ENCODE measurements around the gene AHNAK. TPM values are rescaled to one million over a fixed set of nuclear protein-coding genes. Genes with fewer than 3 reads are reported as not detected.
"Not testable (repeated sequence)": the region's sequence is repeated elsewhere in the genome, so short reads cannot be mapped to it uniquely, and the experiment has no call there.

The AHNAK gene
- polyA plus RNA-seq, 1 experiment = 231 TPM

DNA sequence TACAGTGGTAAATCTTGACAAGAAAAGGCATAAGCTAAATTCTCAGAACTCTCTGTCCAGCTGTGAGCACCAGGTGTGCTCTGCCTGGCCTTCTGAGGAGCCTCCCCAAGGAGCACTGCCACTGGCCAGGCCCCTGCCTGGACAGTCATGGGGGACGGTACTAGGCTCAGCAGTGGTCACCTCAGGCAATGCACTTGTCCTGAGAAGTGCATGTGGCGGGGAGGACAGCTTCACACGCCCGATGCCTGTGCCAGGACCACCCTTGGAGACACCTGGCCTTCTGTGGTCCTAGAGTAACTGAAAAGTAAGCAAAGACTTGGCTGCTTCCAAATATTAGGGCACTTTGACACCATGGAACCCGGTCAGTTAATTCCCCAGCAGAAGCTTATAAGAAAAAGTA lies 156.4 kb downstream of the AHNAK start:
- peaks cover 8% of the 10 kb centered on the region for H3K27me3 ChIP-seq (ENCODE audit: control insufficient read depth, insufficient read depth, low read length)
- ChIA-PET CTCF (interaction anchor here (0.5 to 4.2 kb wide), 6 partner anchors 8 to 170 kb away, joined by 3 to 38 read pairs (median 6); no protein-coding TSS in a partner anchor), POLR2A (no interaction called here)
- H3K27ac ChIP-seq (ENCODE audit: low read depth, low read length) = no peak overlapping the region
- no peak for DNase-seq (ENCODE audit: low read depth, low spot score)
- H3K4me3 ChIP-seq (ENCODE audit: low read depth, low read length) = no peak overlapping the region
- no peaks in the 10 kb centered on the region for H3K9me3 ChIP-seq (ENCODE audit: control insufficient read depth, insufficient read depth, low read length)
- TF ChIP-seq, protein P1, sequence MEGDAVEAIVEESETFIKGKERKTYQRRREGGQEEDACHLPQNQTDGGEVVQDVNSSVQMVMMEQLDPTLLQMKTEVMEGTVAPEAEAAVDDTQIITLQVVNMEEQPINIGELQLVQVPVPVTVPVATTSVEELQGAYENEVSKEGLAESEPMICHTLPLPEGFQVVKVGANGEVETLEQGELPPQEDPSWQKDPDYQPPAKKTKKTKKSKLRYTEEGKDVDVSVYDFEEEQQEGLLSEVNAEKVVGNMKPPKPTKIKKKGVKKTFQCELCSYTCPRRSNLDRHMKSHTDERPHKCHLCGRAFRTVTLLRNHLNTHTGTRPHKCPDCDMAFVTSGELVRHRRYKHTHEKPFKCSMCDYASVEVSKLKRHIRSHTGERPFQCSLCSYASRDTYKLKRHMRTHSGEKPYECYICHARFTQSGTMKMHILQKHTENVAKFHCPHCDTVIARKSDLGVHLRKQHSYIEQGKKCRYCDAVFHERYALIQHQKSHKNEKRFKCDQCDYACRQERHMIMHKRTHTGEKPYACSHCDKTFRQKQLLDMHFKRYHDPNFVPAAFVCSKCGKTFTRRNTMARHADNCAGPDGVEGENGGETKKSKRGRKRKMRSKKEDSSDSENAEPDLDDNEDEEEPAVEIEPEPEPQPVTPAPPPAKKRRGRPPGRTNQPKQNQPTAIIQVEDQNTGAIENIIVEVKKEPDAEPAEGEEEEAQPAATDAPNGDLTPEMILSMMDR (IDR thresholded peaks at IDR 0.05; ENCODE audit: low read depth, low read length) = no peak

DNA sequence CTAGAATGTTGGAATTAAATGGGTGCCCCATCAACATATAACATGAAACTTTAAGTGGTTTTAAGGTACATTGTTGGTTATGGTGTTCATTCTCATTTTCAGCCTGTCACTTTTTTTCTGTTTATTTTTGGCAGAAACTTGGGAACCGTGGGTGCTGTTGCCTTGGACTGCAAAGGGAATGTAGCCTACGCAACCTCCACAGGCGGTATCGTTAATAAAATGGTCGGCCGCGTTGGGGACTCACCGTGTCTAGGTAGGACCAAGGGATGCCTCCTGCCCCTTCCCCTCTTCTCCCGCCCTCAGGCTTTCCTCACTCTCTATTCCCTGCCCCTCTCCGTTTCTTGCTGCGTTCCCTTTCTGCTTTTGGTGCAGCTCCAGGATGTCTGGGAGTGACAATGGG lies 157.6 kb downstream of the AHNAK start:
- Histone ChIP-seq H3K27ac (ENCODE audit: low read depth, low read length) (no peak overlapping the region), H3K27me3 (ENCODE audit: control insufficient read depth, insufficient read depth, low read length) (peaks cover 8% of the 10 kb centered on the region), H3K9me3 (ENCODE audit: control insufficient read depth, insufficient read depth, low read length) (no peaks in the 10 kb centered on the region), H3K4me3 (ENCODE audit: low read depth, low read length) (no peak overlapping the region)
- ChIA-PET CTCF (interaction anchor here (2.5 to 4.2 kb wide), 2 partner anchors 154 to 172 kb away, joined by 18 to 38 read pairs; no protein-coding TSS in a partner anchor), POLR2A (interaction anchor here (0.6 kb wide), 1 partner anchor 166 kb away, joined by 3 read pairs; no protein-coding TSS in a partner anchor)
- no peak for DNase-seq (ENCODE audit: low read depth, low spot score)
- TF ChIP-seq, protein P1 (IDR thresholded peaks at IDR 0.05; ENCODE audit: low read depth, low read length) = no peak

GRCh38 chr11:62387381-62387780 lies 159.2 kb downstream of the AHNAK start:
- POLR2A ChIA-PET = no interaction called here
- DNase-seq (ENCODE audit: low read depth, low spot score) = no peak
- CTCF ChIA-PET = interaction anchor here (1.6 kb wide), 1 partner anchor 156 kb away, joined by 3 read pairs; no protein-coding TSS in a partner anchor
- no peak overlapping the region for H3K4me3 ChIP-seq (ENCODE audit: low read depth, low read length)
- no peaks in the 10 kb centered on the region for H3K9me3 ChIP-seq (ENCODE audit: control insufficient read depth, insufficient read depth, low read length)
- peaks cover 8% of the 10 kb centered on the region for H3K27me3 ChIP-seq (ENCODE audit: control insufficient read depth, insufficient read depth, low read length)
- TF ChIP-seq, protein P1 (IDR thresholded peaks at IDR 0.05; ENCODE audit: low read depth, low read length) = no peak
- H3K27ac ChIP-seq (ENCODE audit: low read depth, low read length) = no peak overlapping the region

GRCh38 chr11:62386083-62386482 lies 160.5 kb downstream of the AHNAK start:
- H3K9me3 ChIP-seq (ENCODE audit: control insufficient read depth, insufficient read depth, low read length); POLR2A ChIA-PET; DNase-seq (ENCODE audit: low read depth, low spot score); H3K4me3 ChIP-seq (ENCODE audit: low read depth, low read length); CTCF ChIA-PET; H3K27me3 ChIP-seq (ENCODE audit: control insufficient read depth, insufficient read depth, low read length); H3K27ac ChIP-seq (ENCODE audit: low read depth, low read length): not testable (repeated sequence)

- ChIA-PET POLR2A (interaction anchor here (0.7 kb wide), 1 partner anchor 322 kb away, joined by 4 read pairs; no protein-coding TSS in a partner anchor), CTCF (interaction anchor here (0.6 to 0.7 kb wide), 2 partner anchors 214 to 272 kb away, joined by 3 read pairs; no protein-coding TSS in a partner anchor)
- no peak for DNase-seq (ENCODE audit: low read depth, low spot score)
- Histone ChIP-seq H3K9me3 (ENCODE audit: control insufficient read depth, insufficient read depth, low read length) (no peaks in the 10 kb centered on the region), H3K4me3 (ENCODE audit: low read depth, low read length) (no peak overlapping the region), H3K27me3 (ENCODE audit: control insufficient read depth, insufficient read depth, low read length) (no peaks in the 10 kb centered on the region), H3K27ac (ENCODE audit: low read depth, low read length) (no peak overlapping the region)
- TF ChIP-seq, protein P1 (IDR thresholded peaks at IDR 0.05; ENCODE audit: low read depth, low read length) = no peak
These were observed 162.8 kb downstream of the AHNAK start for GRCh38 chr11:62383822-62384221.

Small RNAs within 50 kb of the gene (small RNA-seq; reads per million reads assigned to genes)
- gene EEF1G (ENCODE audit: insufficient read length, low read depth) = not detected
- gene MIR6747 (ENCODE audit: insufficient read length, low read depth) = not detected

Other genes starting within 250 kb of the AHNAK start
- not detected in 2 replicates for gene SCGB1D4, start 247.7 kb downstream of the AHNAK start, polyA plus RNA-seq (2011; rRNA removed)
- gene ASRGL1, start 209.4 kb downstream of the AHNAK start, polyA plus RNA-seq (2011; rRNA removed) = 0.48 and 0.61 TPM in 2 replicates
- gene SCGB1A1, start 127.8 kb downstream of the AHNAK start, polyA plus RNA-seq (2011; rRNA removed) = not detected in 2 replicates
- gene EEF1G, start 27.1 kb upstream of the AHNAK start, polyA plus RNA-seq (2011; rRNA removed) = 2,186 and 2,474 TPM in 2 replicates
- gene TUT1, start 44.7 kb upstream of the AHNAK start, polyA plus RNA-seq (2011; rRNA removed) = 7.8 and 9.0 TPM in 2 replicates
- gene MTA2, start 55.1 kb upstream of the AHNAK start, polyA plus RNA-seq (2011; rRNA removed) = 22.9 and 36.7 TPM in 2 replicates
- gene EML3, start 66.0 kb upstream of the AHNAK start, polyA plus RNA-seq (2011; rRNA removed) = 17.1 and 18.6 TPM in 2 replicates
- gene ROM1, start 66.5 kb upstream of the AHNAK start, polyA plus RNA-seq (2011; rRNA removed) = 1.4 and 2.0 TPM in 2 replicates
- gene B3GAT3, start 75.2 kb upstream of the AHNAK start, polyA plus RNA-seq (2011; rRNA removed) = 14.5 and 20.2 TPM in 2 replicates
- gene GANAB, start 99.8 kb upstream of the AHNAK start, polyA plus RNA-seq (2011; rRNA removed) = 369 and 464 TPM in 2 replicates
- gene INTS5, start 106.5 kb upstream of the AHNAK start, polyA plus RNA-seq (2011; rRNA removed) = 10.6 and 12.6 TPM in 2 replicates
- gene C11orf98, start 118.4 kb upstream of the AHNAK start, polyA plus RNA-seq (2011; rRNA removed) = 38.8 and 43.6 TPM in 2 replicates
- gene CSKMT, start 118.5 kb upstream of the AHNAK start, polyA plus RNA-seq (2011; rRNA removed) = 4.6 and 4.7 TPM in 2 replicates
- 5.4 and 6.2 TPM in 2 replicates for gene UQCC3, start 124.9 kb upstream of the AHNAK start, polyA plus RNA-seq (2011; rRNA removed)
- gene LBHD1, start 125.5 kb upstream of the AHNAK start, polyA plus RNA-seq (2011; rRNA removed) = 2.4 and 3.2 TPM in 2 replicates
- 92.8 and 100 TPM in 2 replicates for gene UBXN1, start 132.3 kb upstream of the AHNAK start, polyA plus RNA-seq (2011; rRNA removed)
- 4.1 and 5.7 TPM in 2 replicates for gene LRRN4CL, start 142.7 kb upstream of the AHNAK start, polyA plus RNA-seq (2011; rRNA removed)
- 42.8 and 63.7 TPM in 2 replicates for gene BSCL2, start 160.6 kb upstream of the AHNAK start, polyA plus RNA-seq (2011; rRNA removed)
- 0.11 TPM in 1 of 2 replicates, not detected in the other for gene GNG3, start 160.9 kb upstream of the AHNAK start, polyA plus RNA-seq (2011; rRNA removed)
- gene HNRNPUL2, start 180.7 kb upstream of the AHNAK start, polyA plus RNA-seq (2011; rRNA removed) = 26.6 and 28.2 TPM in 2 replicates
- 32.2 and 32.5 TPM in 2 replicates for gene TTC9C, start 181.7 kb upstream of the AHNAK start, polyA plus RNA-seq (2011; rRNA removed)
- 3.2 and 3.7 TPM in 2 replicates for gene ZBTB3, start 207.4 kb upstream of the AHNAK start, polyA plus RNA-seq (2011; rRNA removed)
- 213 and 215 TPM in 2 replicates for gene POLR2G, start 214.8 kb upstream of the AHNAK start, polyA plus RNA-seq (2011; rRNA removed)
- gene TAF6L, start 224.6 kb upstream of the AHNAK start, polyA plus RNA-seq (2011; rRNA removed) = 8.9 and 13.4 TPM in 2 replicates
- 51.7 and 63.8 TPM in 2 replicates for gene TMEM179B, start 240.6 kb upstream of the AHNAK start, polyA plus RNA-seq (2011; rRNA removed)
- gene TMEM223, start 245.2 kb upstream of the AHNAK start, polyA plus RNA-seq (2011; rRNA removed) = 12.3 and 13.5 TPM in 2 replicates